Measurements from ENCODE around the gene LCE2D.

- no peak for TF ChIP-seq CTCF (IDR thresholded peaks at IDR 0.05)
- no peak for TF ChIP-seq EZH2 (IDR thresholded peaks at IDR 0.05; ENCODE audit: borderline replicate concordance, insufficient read depth, low read depth, low read length, poor library complexity, severe bottlenecking)
These were observed 9.8 kb downstream of the LCE2D start for GRCh38 chr1:152673016-152673415.
